Tibial nerve (tissue), 4 donors: ENCODE results near the gene NEGR1.

ENCODE experiments used
- CTCF ChIP-seq, 5 experiments: fragments of 200-600 bp in 3 of 5; fragments of 450-650 bp in 2 of 5; sonication (generic) in 3 of 5; IDR thresholded peaks; one replicate each; pipeline ENCODE4 v1.5.1; 2016 to 2019; ENCODE audit warnings: antibody characterized with exemption in 5 of 5, mild to moderate bottlenecking in 3 of 5, moderate library complexity in 2 of 5
- EP300 ChIP-seq, 2 donors: sonication (generic); formaldehyde crosslinking; IDR thresholded peaks; one replicate each; pipeline ENCODE4 v1.6.1; 2017; ENCODE audit warnings: antibody characterized with exemption in 2 of 2, mild to moderate bottlenecking in 1 of 2
- POLR2A ChIP-seq, 2 donors: fragments of 450-650 bp; IDR thresholded peaks; one replicate each; pipeline ENCODE4 v1.6.1; 2017; ENCODE audit warnings: antibody characterized with exemption in 2 of 2, mild to moderate bottlenecking in 2 of 2, moderate library complexity in 2 of 2

DNA sequence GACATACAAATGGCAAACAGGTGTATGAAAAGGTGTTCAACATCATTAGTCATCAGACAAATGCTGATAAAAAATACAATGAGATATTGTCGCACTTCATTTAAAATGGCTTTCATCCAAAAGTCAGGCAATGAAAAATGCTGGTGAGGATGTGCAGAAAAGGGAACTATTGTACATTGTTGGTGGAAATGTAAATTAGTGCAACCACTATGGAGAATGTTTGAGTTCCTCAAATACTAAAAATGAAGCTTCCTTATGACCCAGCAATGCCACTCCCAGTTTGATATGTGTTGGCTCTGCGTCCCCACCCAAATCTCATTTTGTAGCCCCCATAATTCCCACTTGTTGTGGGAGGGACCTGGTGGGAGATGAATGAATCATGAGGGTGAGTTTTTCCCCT is 891.8 kb downstream of the NEGR1 start:
- TF ChIP-seq POLR2A (IDR thresholded peaks at IDR 0.05) (no peak), CTCF (IDR thresholded peaks at IDR 0.05) (no peak), EP300 (IDR thresholded peaks at IDR 0.05) (no peak)
